DND-41 (cell line): Measurements from ENCODE around the gene CLEC12A.

Experiments
- EZH2 ChIP-seq: IDR thresholded peaks from 3 replicates; pipeline ENCODE4 v1.6.1; 2012; ENCODE audit warnings: borderline replicate concordance, low read depth, mild to moderate bottlenecking, moderate library complexity, low read length, inconsistent platforms; ENCODE audit not compliant: severe bottlenecking
- TF ChIP-seq, protein P1 (sequence below): IDR thresholded peaks from 2 replicates; pipeline ENCODE4 v1.5.1; 2012; ENCODE audit warnings: borderline replicate concordance, low read length, moderate library complexity, mild to moderate bottlenecking; ENCODE audit not compliant: poor library complexity, severe bottlenecking; ENCODE audit errors: extremely low read depth

DNA sequence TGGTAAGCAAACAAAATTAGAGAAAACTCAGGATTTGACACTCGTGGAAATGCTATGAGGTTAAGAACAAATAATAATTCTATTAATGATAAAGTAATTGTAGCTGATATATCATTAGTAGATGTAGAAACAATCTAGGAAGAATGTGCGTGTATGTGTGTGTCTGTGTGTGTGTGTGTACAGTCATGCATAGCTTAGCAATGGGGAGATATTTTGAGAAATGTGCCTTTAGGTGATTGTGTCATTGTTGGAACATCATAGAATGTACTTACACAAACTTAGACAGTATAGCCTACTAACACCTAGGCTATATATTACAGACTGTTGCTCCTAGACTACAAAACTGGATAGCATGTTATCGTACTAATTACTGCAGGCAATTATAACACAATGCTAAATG lies 44.3 kb upstream of the CLEC12A start:
- TF ChIP-seq, protein P1, sequence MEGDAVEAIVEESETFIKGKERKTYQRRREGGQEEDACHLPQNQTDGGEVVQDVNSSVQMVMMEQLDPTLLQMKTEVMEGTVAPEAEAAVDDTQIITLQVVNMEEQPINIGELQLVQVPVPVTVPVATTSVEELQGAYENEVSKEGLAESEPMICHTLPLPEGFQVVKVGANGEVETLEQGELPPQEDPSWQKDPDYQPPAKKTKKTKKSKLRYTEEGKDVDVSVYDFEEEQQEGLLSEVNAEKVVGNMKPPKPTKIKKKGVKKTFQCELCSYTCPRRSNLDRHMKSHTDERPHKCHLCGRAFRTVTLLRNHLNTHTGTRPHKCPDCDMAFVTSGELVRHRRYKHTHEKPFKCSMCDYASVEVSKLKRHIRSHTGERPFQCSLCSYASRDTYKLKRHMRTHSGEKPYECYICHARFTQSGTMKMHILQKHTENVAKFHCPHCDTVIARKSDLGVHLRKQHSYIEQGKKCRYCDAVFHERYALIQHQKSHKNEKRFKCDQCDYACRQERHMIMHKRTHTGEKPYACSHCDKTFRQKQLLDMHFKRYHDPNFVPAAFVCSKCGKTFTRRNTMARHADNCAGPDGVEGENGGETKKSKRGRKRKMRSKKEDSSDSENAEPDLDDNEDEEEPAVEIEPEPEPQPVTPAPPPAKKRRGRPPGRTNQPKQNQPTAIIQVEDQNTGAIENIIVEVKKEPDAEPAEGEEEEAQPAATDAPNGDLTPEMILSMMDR: no peak
- TF ChIP-seq EZH2: no peak
